Measurements from ENCODE around the gene MAML1. TPM values are rescaled to one million over a fixed set of nuclear protein-coding genes. Genes with fewer than 3 reads are reported as not detected.

Gene MAML1
- polyA plus RNA-seq, 3 donors from 2014 or later: 0.59 to 8.5 (median 1.5) TPM

GRCh38 chr5:179801304-179802206, 68.9 kb downstream of the MAML1 start:
- Mint-ChIP-seq H3K27ac (peak overlapping the region in 2 of 6 donors; percentile 46 to 80), H3K27me3 (ENCODE audit: low read depth in 3 of 3) (peaks cover 9 to 12% (median 10%) of the 10 kb centered on the region in 3 donors), H3K36me3 (peaks cover 4 to 15% (median 7%) of the 10 kb centered on the region in 3 donors), H3K4me3 (no peak overlapping the region), H3K9me3 (no peaks in the 10 kb centered on the region), H3K4me1 (peaks cover 24 to 30% of the 10 kb centered on the region in 2 donors)
- DNase-seq: peak; percentile 69 to 78 (median 72)

DNA sequence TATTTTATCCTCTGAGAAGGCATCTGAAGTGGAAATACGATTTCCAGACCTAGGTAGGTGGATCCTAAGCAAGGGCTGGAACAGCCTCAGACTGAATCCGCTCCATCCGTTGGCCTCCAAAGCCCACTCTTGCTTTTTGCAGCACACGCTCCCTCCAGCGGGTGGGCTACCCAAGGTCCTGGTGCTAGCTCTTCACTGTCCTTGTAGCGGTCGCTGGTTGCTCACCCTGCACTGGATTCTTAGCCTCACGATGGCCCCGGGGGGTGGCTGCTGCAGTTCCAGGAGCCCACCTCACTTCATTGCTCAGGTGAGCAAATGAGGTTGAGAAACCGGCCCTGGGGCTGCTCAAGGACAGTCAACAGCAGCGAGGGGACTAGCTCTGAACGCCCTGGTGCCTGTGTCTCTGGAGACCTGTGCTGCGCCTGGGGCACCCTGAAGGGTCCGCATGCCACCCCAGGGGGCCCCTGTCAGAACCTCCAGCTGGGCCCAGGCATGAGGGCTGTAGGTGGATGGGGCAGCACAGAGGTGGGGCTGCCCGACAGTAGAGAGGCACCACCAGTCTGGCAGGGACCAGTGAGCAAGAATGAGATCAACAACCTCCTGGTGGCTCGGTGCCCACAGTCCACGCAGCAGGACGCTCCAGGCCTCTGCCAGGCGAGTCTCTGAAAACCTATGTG, 69.7 kb downstream of the MAML1 start:
- Mint-ChIP-seq H3K9me3 (no peaks in the 10 kb centered on the region), H3K4me3 (no peak overlapping the region), H3K27me3 (ENCODE audit: low read depth in 3 of 3) (peaks cover 8 to 12% (median 9%) of the 10 kb centered on the region in 3 donors), H3K4me1 (peaks cover 19 to 23% of the 10 kb centered on the region in 2 donors), H3K36me3 (peaks cover 0 to 11% (median 4%) of the 10 kb centered on the region in 3 donors), H3K27ac (no peak overlapping the region)
- DNase-seq: no peak

- Mint-ChIP-seq H3K9me3 (no peaks in the 10 kb centered on the region), H3K4me1 (peaks cover 19 to 23% of the 10 kb centered on the region in 2 donors), H3K27me3 (ENCODE audit: low read depth in 3 of 3) (peaks cover 7 to 12% (median 8%) of the 10 kb centered on the region in 3 donors), H3K36me3 (peaks cover 0 to 11% (median 4%) of the 10 kb centered on the region in 3 donors), H3K4me3 (no peak overlapping the region), H3K27ac (no peak overlapping the region)
- DNase-seq: no peak
These were observed 70.4 kb downstream of the MAML1 start for GRCh38 chr5:179802950-179803562.

- peaks cover 0 to 11% (median 4%) of the 10 kb centered on the region in 3 donors for H3K36me3 Mint-ChIP-seq
- H3K27me3 Mint-ChIP-seq (ENCODE audit: low read depth in 3 of 3): peaks cover 5 to 12% (median 8%) of the 10 kb centered on the region in 3 donors
- peak overlapping the region in 4 of 6 donors; percentile 59 to 78 (median 60) for H3K27ac Mint-ChIP-seq
- H3K4me1 Mint-ChIP-seq: peaks cover 19 to 23% of the 10 kb centered on the region in 2 donors
- no peaks in the 10 kb centered on the region for H3K9me3 Mint-ChIP-seq
- no peak for DNase-seq
- peak overlapping the region in 4 of 5 donors; percentile 43 to 85 (median 78) for H3K4me3 Mint-ChIP-seq
These were observed 71.3 kb downstream of the MAML1 start for GRCh38 chr5:179803651-179804554.

DNA sequence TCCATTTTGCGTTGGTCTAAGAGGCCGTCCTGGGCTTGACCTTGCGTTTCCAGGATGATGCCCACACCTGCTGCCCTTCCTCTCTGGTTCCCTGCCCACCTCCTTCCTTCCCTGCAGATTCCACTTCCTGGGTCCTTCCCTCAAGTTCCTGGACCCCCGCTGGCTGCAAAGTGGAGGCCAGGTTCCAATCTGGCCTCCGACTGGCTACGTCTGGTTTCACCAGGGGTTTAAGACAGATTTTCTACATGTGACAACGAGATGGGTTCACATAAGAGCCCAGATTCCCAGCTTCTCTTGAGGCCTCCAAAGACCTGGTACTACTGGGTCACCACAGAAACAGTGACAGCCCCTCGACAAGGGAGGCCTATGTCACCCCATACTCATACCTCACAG, 71.9 kb downstream of the MAML1 start:
- Mint-ChIP-seq H3K27ac (peak overlapping the region in 5 of 6 donors; percentile 39 to 74 (median 49)), H3K36me3 (peaks cover 0 to 6% (median 4%) of the 10 kb centered on the region in 3 donors), H3K4me1 (peaks cover 19 to 23% of the 10 kb centered on the region in 2 donors), H3K9me3 (no peaks in the 10 kb centered on the region), H3K27me3 (ENCODE audit: low read depth in 3 of 3) (peaks cover 5 to 10% (median 8%) of the 10 kb centered on the region in 3 donors), H3K4me3 (peak overlapping the region; percentile 73 to 85 (median 83))
- DNase-seq: no peak

DNA sequence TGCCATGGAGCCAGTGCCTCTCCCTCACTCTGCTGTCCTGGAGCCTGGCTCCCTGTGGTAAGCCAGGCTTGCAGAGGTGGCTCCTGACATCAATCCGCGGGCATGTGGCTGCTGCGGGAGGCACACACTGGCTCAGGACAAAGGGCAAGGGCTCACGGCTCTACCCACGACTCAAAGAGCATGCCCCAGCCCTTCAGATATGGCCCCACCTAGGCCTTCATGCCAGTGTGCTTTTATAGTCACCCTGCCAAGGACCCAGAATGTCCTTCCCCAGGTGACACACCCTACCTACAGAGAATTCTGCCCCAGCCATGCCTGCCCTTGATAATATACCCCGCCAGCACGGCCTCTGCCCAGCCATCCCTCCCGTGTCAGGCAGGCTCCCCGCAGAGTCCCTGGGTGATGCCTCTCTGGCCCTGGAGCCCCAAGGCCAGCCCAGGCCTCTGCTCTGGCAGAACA, 72.5 kb downstream of the MAML1 start:
- H3K27ac Mint-ChIP-seq: peak overlapping the region; percentile 48 to 89 (median 74)
- DNase-seq: no peak
- no peaks in the 10 kb centered on the region for H3K9me3 Mint-ChIP-seq
- peak overlapping the region; percentile 73 to 85 (median 83) for H3K4me3 Mint-ChIP-seq
- H3K4me1 Mint-ChIP-seq: peaks cover 19 to 23% of the 10 kb centered on the region in 2 donors
- H3K36me3 Mint-ChIP-seq: peaks cover 0 to 4% (median 3%) of the 10 kb centered on the region in 3 donors
- H3K27me3 Mint-ChIP-seq (ENCODE audit: low read depth in 3 of 3): peaks cover 3 to 9% (median 7%) of the 10 kb centered on the region in 3 donors

DNA sequence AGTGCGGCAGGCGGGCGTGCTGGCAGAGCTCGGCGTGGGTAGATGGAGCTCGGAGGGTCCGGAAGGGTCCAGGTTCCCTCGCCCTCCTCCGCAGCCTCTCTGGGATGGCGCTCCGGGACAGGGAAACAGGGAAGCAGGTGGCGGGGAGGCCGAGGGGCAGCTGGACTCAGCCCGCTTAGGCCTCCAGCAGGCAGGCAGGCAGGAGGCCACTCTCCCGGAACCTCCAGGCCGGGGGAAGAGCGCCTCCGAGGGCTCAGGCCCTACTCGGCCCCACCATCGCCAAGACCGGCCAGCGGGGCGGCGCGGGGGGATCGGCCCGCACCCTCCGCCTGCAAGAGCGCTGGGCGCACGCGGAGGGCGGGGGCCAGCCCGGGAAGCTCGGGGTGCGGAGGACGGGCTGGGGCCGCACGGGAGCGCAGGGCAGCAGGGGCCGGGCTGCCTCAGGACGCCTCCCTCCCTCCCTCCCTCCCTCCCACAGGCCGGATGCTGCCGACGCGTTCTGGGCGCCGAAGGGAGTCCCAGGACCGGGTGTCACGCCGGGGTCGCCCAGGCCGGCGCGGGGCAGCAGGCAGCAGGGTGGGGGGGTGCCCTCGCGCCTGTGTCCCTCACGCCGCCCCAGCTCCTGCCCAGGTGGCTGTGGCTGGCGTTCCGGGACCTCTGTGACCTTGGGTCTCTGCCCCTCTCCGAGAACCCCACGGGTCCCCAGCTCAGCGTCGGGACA, 73.1 kb downstream of the MAML1 start:
- peaks cover 0 to 4% (median 3%) of the 10 kb centered on the region in 3 donors for H3K36me3 Mint-ChIP-seq
- peaks cover 5 to 10% (median 7%) of the 10 kb centered on the region in 3 donors for H3K27me3 Mint-ChIP-seq (ENCODE audit: low read depth in 3 of 3)
- H3K4me3 Mint-ChIP-seq: peak overlapping the region; percentile 73 to 85 (median 83)
- DNase-seq: peak; percentile 55 to 63 (median 56)
- H3K4me1 Mint-ChIP-seq: peaks cover 19 to 23% of the 10 kb centered on the region in 2 donors
- H3K27ac Mint-ChIP-seq: peak overlapping the region in 5 of 6 donors; percentile 59 to 89 (median 75)
- H3K9me3 Mint-ChIP-seq: no peaks in the 10 kb centered on the region

- H3K9me3 Mint-ChIP-seq: no peaks in the 10 kb centered on the region
- H3K4me1 Mint-ChIP-seq: peaks cover 19 to 23% of the 10 kb centered on the region in 2 donors
These were observed 73.8 kb downstream of the MAML1 start, which contains the start of gene MGAT4B for GRCh38 chr5:179806250-179807048. Gene MGAT4B (minus strand): TSS chr5:179806866. CDS start chr5:179806583, 283 bp downstream.

DNA sequence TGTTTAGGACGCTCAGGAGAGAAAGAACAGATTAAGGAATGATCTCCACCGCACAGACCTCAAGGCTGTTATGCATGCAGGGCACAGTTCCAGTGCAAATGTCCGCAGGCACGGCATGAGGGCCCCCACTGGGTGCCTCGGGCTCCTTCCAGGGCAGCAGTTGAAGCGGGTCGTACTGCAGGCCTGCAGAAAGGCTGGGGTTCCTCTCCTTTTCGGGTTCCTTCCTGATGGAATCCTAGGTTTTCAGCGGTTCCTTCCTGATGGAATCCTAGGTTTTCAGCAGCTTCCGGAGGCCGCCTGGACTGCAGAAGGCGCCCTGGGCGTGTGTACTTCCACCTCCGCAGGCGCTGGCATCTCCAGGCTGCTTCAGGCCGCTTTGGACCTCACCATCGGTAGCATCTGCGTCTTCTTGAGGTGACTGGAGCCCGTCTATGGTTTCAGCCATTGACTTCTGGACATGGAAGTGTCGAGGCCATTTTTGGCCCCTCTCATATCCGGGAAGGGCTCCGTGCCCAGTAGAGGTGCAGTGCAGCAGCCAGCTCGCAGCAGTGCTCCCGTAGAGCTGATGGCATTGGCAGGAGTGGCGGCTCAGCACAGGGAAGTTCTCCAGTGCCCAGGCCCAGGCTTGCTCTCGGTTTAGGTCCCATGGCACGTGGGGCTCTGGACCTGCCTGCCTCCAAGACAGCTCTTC, 79.7 kb downstream of the MAML1 start:
- no peak for DNase-seq
- Mint-ChIP-seq H3K27ac (no peak overlapping the region), H3K4me3 (no peak overlapping the region), H3K36me3 (peaks cover 0 to 6% (median 0%) of the 10 kb centered on the region in 3 donors), H3K9me3 (no peaks in the 10 kb centered on the region), H3K4me1 (peaks cover 0 to 2% of the 10 kb centered on the region in 2 donors), H3K27me3 (ENCODE audit: low read depth in 3 of 3) (peaks cover 0 to 5% (median 5%) of the 10 kb centered on the region in 3 donors)

More at GRCh38 chr5:179806250-179807048, 73.8 kb downstream of the MAML1 start, which contains the start of gene MGAT4B:
- Mint-ChIP-seq H3K27me3 (ENCODE audit: low read depth in 3 of 3) (peaks cover 5 to 12% (median 7%) of the 10 kb centered on the region in 3 donors), H3K36me3 (peaks cover 0 to 4% (median 3%) of the 10 kb centered on the region in 3 donors), H3K27ac (peak within 1 kb of the TSS in 5 of 6 donors; percentile 40 to 72 (median 60)), H3K4me3 (peak within 1 kb of the TSS; percentile 70 to 82 (median 75))
- DNase-seq: peak; percentile 67 to 73 (median 72)

DNA sequence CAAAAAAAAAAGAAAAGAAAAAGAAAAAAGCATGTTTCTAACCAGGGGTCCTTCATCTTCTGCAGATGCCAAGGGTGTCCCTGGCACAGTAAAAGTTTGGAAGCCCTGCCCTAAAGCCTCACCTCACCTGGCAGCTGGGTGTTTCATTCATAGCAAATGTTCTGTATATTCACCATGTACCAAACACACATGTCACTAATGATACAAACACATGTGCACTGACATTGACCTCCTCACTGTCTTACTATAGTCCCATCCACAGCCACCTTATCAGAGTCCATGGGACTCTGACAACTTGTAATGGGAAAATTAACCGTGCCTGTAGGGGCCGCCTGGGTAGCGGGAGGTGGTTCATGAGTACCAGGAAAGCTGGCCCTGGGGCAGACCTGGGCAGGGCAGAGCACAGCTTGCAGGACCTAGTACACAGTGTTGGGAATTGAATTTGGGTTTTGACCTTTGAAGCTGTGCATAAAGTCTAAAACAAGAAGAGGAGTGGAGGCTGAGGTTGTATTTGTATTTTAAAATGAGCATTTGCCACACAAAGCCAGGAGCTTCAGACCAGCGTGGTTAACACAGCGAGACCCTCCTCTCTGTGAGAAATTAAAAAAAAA, 80.5 kb downstream of the MAML1 start:
- no peak overlapping the region for H3K4me3 Mint-ChIP-seq
- H3K9me3 Mint-ChIP-seq: no peaks in the 10 kb centered on the region
- peaks cover 2 to 8% of the 10 kb centered on the region in 2 donors for H3K4me1 Mint-ChIP-seq
- peaks cover 0 to 9% (median 8%) of the 10 kb centered on the region in 3 donors for H3K27me3 Mint-ChIP-seq (ENCODE audit: low read depth in 3 of 3)
- no peak for DNase-seq
- H3K36me3 Mint-ChIP-seq: peaks cover 0 to 6% (median 0%) of the 10 kb centered on the region in 3 donors
- peak overlapping the region in 1 of 6 donors; percentile 9 for H3K27ac Mint-ChIP-seq
